Measurements from ENCODE around the gene CELSR2. TPM values are rescaled to one million over a fixed set of nuclear protein-coding genes. Genes with fewer than 3 reads are reported as not detected.

CELSR2 gene
- total RNA-seq, 1 donor = 1.4 TPM

DNA sequence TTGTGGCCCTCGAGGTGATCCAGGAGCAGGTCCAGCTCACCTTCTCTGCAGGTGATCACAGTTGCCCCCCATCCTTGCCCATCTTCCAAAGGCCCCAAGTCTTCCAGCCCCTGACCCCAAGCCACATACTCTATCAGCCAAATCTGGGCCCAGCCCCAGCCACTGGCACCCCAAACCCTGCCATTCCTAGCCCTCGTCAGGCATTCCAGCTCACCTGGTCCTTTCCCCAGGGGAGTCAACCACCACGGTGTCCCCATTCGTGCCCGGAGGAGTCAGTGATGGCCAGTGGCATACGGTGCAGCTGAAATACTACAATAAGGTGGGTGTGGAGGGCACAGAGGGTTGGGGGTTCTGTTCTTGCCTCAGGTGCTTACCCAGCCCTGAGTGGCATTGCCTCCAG is 12.2 kb downstream of the CELSR2 start:
- Histone ChIP-seq H3K27me3 (ENCODE audit: insufficient read depth, low read length) (no peaks in the 10 kb centered on the region), H3K9me3 (ENCODE audit: low read depth, low read length) (no peaks in the 10 kb centered on the region), H3K4me1 (ENCODE audit: insufficient read depth, low read length) (peaks cover 4% of the 10 kb centered on the region), H3K4me3 (ENCODE audit: low read length) (no peak overlapping the region)

DNA sequence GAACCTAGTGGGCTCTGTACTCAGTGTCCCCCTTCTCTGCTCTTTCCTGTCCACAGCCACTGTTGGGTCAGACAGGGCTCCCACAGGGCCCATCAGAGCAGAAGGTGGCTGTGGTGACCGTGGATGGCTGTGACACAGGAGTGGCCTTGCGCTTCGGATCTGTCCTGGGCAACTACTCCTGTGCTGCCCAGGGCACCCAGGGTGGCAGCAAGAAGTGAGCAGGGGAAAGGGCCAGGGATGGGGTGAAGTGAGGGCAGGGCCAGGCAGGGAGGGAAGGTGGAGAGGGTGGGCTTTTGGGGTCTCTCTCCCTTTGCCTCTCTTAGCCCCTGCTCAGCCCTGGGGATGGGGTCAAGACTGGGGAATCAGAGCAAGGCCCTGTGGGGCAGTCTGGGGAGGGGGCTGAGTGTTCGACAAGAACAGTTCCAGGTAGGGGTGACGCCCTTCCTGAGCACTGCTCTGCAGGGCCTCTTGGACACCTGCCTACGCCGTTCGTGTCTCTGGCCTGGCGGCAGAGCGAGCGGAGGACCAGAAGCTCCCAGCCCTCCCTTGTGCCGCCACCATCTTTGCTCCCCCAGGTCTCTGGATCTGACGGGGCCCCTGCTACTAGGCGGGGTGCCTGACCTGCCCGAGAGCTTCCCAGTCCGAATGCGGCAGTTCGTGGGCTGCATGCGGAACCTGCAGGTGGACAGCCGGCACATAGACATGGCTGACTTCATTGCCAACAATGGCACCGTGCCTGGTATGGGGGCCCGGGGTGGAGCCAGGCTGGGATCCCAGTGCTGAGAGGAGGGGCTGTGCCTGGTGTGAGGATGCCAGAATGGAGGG is 13.1 kb downstream of the CELSR2 start:
- Histone ChIP-seq H3K9me3 (ENCODE audit: low read depth, low read length) (no peaks in the 10 kb centered on the region), H3K4me3 (ENCODE audit: low read length) (no peak overlapping the region), H3K4me1 (ENCODE audit: insufficient read depth, low read length) (peaks cover 4% of the 10 kb centered on the region)

DNA sequence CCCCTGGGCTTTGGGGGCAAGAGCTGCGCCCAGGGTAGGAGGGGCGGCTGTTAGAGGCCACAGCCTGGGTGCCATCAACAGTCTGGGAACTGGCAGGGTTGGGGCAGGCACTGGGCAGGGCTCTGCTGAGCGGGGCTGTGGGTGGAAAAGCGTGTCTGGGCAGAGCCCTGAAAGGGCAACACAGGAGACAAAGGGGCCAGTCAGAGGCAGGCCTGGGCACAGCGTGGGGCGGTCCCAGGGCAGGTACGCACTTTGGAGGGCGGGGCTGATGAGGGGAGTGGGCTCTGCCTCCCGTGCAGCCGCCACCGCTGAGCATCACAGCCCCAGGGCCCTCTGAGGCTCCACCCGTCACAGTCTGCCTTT is 13.9 kb downstream of the CELSR2 start:
- H3K4me3 ChIP-seq (ENCODE audit: low read length) = no peak overlapping the region

More for the DNA sequence above, 13.1 kb downstream of the CELSR2 start:
- H3K27me3 ChIP-seq (ENCODE audit: insufficient read depth, low read length) = no peaks in the 10 kb centered on the region

DNA sequence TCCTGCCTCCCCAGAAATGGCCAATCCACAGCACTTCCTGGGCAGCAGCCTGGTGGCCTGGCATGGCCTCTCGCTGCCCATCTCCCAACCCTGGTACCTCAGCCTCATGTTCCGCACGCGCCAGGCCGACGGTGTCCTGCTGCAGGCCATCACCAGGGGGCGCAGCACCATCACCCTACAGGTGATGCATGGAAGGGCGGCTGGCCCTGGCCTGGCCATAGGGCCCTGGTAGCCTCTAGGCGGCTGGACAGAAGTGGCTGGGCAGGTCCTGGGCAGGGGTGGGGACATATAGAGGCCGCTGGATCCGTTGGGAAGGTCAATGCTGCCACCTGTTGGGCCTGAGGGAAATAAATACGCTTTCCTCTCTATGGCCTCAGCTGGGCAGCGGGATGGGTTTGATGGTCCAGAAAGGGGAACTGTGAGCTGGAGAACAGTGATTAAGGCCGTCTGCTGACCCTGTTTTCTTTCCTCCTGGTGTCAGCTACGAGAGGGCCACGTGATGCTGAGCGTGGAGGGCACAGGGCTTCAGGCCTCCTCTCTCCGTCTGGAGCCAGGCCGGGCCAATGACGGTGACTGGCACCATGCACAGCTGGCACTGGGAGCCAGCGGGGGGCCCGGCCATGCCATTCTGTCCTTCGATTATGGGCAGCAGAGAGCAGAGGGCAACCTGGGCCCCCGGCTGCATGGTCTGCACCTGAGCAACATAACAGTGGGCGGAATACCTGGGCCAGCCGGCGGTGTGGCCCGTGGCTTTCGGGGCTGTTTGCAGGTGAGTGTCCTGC is 14.4 kb downstream of the CELSR2 start:
- Histone ChIP-seq H3K4me3 (ENCODE audit: low read length) (no peak overlapping the region), H3K4me1 (ENCODE audit: insufficient read depth, low read length) (peaks cover 4% of the 10 kb centered on the region), H3K9me3 (ENCODE audit: low read depth, low read length) (no peaks in the 10 kb centered on the region), H3K27me3 (ENCODE audit: insufficient read depth, low read length) (no peaks in the 10 kb centered on the region)

More for the DNA sequence above, 13.9 kb downstream of the CELSR2 start:
- Histone ChIP-seq H3K27me3 (ENCODE audit: insufficient read depth, low read length) (no peaks in the 10 kb centered on the region), H3K9me3 (ENCODE audit: low read depth, low read length) (no peaks in the 10 kb centered on the region), H3K4me1 (ENCODE audit: insufficient read depth, low read length) (peaks cover 4% of the 10 kb centered on the region)

DNA sequence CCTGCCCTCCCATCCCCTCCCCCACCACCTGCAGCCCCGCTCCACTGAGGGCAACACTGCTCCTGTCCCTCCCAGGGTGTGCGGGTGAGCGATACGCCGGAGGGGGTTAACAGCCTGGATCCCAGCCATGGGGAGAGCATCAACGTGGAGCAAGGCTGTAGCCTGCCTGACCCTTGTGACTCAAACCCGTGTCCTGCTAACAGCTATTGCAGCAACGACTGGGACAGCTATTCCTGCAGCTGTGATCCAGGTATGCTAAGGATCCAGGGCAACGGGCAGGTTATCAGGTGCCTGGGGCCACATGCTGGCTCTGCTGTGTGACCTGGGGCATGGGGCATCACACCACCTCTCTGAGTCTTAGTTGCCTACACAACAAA is 15.0 kb downstream of the CELSR2 start:
- H3K4me3 ChIP-seq (ENCODE audit: low read length) = no peak overlapping the region
- no peaks in the 10 kb centered on the region for H3K27me3 ChIP-seq (ENCODE audit: insufficient read depth, low read length)

DNA sequence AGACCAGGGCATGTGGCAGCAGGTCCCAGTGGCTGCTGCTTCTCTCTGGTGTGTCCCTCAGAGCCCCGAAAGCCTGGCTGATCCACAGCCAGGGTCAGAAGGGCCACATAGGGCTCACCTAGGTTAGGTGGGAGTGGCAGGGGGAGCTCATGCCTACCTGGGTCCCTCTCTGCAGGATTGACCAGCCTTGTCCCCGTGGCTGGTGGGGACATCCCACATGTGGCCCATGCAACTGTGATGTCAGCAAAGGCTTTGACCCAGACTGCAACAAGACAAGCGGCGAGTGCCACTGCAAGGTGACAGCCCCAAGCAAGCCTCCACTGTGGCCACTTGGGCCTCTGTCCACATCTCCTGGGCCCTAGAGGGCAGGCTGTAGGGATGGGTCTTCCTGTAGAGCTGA is 15.7 kb downstream of the CELSR2 start:
- Histone ChIP-seq H3K4me3 (ENCODE audit: low read length) (no peak overlapping the region), H3K9me3 (ENCODE audit: low read depth, low read length) (no peaks in the 10 kb centered on the region), H3K27me3 (ENCODE audit: insufficient read depth, low read length) (no peaks in the 10 kb centered on the region), H3K4me1 (ENCODE audit: insufficient read depth, low read length) (peaks cover 4% of the 10 kb centered on the region)

More for the DNA sequence above, 15.0 kb downstream of the CELSR2 start:
- H3K9me3 ChIP-seq (ENCODE audit: low read depth, low read length) = no peaks in the 10 kb centered on the region
- H3K4me1 ChIP-seq (ENCODE audit: insufficient read depth, low read length) = peaks cover 4% of the 10 kb centered on the region

DNA sequence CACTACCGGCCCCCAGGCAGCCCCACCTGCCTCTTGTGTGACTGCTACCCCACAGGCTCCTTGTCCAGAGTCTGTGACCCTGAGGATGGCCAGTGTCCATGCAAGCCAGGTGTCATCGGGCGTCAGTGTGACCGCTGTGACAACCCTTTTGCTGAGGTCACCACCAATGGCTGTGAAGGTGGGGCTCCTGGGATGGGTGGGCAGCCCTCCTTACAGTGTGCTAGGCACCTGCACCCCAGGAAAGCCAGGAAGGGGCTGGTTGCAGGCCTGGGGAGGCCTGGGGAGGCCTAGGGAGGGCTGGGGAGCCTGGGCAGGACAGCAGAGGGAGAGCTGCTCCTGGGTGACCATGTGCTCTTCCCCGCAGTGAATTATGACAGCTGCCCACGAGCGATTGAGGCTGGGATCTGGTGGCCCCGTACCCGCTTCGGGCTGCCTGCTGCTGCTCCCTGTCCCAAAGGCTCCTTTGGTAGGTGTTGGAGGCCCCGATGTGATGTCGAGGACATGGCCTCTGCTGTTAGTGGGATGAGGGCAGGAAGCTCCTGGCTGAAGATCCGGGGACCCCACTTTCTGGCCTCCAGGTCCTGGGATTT is 16.5 kb downstream of the CELSR2 start:
- no peaks in the 10 kb centered on the region for H3K27me3 ChIP-seq (ENCODE audit: insufficient read depth, low read length)

DNA sequence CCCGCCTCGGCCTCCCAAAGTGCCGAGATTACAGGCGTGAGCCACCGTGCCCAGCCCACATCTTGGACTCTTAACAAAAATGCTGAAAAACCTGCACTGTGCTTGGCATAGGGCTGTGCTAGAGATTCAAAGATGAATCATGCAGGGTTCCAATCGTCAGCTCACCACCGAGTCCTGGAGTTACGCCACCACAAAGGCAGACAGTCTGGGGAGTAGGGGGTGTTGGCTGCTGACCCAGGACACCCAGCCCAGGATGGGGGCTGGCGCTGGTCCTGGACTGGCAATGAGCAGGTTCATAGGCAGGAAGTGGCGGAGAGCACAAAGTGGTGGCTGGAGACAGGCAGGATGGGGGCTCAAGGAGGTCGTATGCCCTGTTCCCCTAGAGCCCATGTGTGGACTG is 17.6 kb downstream of the CELSR2 start:
- Histone ChIP-seq H3K4me1 (ENCODE audit: insufficient read depth, low read length) (peaks cover 4% of the 10 kb centered on the region), H3K27me3 (ENCODE audit: insufficient read depth, low read length) (no peaks in the 10 kb centered on the region)

More for the DNA sequence above, 16.5 kb downstream of the CELSR2 start:
- Histone ChIP-seq H3K9me3 (ENCODE audit: low read depth, low read length) (no peaks in the 10 kb centered on the region), H3K4me1 (ENCODE audit: insufficient read depth, low read length) (peaks cover 4% of the 10 kb centered on the region), H3K4me3 (ENCODE audit: low read length) (no peak overlapping the region)

DNA sequence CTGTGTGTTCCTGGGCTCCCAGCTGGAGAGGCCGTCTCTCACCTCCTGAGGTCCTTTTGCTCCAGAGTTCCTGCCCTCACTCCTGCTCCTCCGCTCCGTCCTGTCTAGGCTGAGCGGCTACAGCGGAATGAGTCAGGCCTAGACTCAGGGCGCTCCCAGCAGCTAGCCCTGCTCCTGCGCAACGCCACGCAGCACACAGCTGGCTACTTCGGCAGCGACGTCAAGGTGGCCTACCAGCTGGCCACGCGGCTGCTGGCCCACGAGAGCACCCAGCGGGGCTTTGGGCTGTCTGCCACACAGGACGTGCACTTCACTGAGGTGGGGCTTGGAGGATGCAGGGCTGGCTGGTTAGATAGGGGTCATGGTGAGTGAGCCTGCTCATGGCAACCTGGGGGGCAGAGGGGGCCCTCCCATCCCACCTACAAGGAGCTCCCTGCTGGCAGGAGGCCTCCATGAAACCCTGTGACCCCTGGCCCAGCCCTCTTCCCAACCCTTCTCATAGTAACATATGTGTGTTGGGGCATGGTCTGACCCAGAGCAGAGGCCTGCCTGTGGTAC is 18.5 kb downstream of the CELSR2 start:
- H3K4me3 ChIP-seq (ENCODE audit: low read length) = no peak overlapping the region
- H3K9me3 ChIP-seq (ENCODE audit: low read depth, low read length) = no peaks in the 10 kb centered on the region
- no peaks in the 10 kb centered on the region for H3K27me3 ChIP-seq (ENCODE audit: insufficient read depth, low read length)
- peaks cover 4% of the 10 kb centered on the region for H3K4me1 ChIP-seq (ENCODE audit: insufficient read depth, low read length)

More for the DNA sequence above, 17.6 kb downstream of the CELSR2 start:
- Histone ChIP-seq H3K4me3 (ENCODE audit: low read length) (no peak overlapping the region), H3K9me3 (ENCODE audit: low read depth, low read length) (no peaks in the 10 kb centered on the region)

DNA sequence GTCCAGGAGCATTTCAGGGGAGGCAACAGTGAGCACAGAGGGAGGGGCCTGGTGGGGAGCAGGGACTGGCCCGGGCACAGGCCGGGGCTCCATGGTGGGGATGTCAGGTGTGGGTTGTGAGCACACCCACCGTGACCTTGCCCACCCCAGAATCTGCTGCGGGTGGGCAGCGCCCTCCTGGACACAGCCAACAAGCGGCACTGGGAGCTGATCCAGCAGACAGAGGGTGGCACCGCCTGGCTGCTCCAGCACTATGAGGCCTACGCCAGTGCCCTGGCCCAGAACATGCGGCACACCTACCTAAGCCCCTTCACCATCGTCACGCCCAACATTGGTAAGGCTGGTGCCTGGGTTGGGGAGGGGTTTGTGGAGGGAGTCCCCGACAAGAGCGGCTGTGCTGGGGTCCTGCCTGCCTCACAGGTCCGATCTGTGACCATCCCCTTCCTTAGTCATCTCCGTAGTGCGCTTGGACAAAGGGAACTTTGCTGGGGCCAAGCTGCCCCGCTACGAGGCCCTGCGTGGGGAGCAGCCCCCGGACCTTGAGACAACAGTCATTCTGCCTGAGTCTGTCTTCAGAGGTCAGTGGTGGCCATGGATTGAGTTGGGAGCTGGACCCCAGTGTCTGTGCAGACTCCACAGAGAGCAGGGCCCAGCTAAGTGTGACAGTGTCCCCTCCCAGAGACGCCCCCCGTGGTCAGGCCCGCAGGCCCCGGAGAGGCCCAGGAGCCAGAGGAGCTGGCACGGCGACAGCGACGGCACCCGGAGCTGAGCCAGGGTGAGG is 19.3 kb downstream of the CELSR2 start:
- peaks cover under 1% of the 10 kb centered on the region for H3K4me1 ChIP-seq (ENCODE audit: insufficient read depth, low read length)
- H3K4me3 ChIP-seq (ENCODE audit: low read length) = no peak overlapping the region
- H3K27me3 ChIP-seq (ENCODE audit: insufficient read depth, low read length) = no peaks in the 10 kb centered on the region
- no peaks in the 10 kb centered on the region for H3K9me3 ChIP-seq (ENCODE audit: low read depth, low read length)

DNA sequence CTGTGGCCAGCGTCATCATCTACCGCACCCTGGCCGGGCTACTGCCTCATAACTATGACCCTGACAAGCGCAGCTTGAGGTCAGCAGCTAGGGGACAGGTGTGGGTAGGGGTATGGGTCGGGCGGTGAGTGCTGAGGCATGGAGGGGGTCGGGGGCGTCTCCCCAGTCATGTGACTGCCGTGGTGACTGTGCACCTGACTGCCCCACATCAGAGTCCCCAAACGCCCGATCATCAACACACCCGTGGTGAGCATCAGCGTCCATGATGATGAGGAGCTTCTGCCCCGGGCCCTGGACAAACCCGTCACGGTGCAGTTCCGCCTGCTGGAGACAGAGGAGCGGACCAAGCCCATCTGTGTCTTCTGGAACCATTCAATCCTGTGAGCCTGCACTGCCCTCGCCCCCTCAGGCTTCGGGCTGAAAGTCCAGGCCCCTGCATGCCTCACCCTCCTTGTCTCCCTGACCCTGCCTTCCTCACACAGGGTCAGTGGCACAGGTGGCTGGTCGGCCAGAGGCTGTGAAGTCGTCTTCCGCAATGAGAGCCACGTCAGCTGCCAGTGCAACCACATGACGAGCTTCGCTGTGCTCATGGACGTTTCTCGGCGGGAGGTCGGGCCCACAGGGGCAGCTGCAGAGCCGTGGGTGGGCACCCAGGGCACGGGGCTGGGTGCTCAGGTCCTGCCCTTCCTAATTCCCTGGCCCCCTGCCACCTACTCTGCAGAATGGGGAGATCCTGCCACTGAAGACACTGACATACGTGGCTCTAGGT is 20.1 kb downstream of the CELSR2 start:
- H3K27me3 ChIP-seq (ENCODE audit: insufficient read depth, low read length) = no peaks in the 10 kb centered on the region
- H3K4me1 ChIP-seq (ENCODE audit: insufficient read depth, low read length) = no peaks in the 10 kb centered on the region
- no peaks in the 10 kb centered on the region for H3K9me3 ChIP-seq (ENCODE audit: low read depth, low read length)
- H3K4me3 ChIP-seq (ENCODE audit: low read length) = no peak overlapping the region

DNA sequence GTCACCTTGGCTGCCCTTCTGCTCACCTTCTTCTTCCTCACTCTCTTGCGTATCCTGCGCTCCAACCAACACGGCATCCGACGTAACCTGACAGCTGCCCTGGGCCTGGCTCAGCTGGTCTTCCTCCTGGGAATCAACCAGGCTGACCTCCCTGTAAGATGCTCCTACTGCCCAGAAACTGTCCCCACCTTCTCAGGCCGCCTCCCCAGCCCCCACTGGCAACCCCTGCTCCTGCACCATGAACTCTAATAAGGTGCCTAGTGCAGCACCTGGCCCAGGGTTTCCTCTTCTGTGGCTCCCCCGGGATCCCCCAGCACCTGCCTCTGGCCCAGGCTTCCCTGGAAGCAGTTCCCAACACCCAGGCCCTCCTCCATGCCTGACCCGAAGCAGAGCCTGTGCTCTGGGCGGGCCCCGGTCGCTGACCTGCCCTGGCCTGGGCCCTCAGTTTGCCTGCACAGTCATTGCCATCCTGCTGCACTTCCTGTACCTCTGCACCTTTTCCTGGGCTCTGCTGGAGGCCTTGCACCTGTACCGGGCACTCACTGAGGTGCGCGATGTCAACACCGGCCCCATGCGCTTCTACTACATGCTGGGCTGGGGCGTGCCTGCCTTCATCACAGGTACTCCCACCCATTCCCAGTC is 20.8 kb downstream of the CELSR2 start:
- Histone ChIP-seq H3K4me1 (ENCODE audit: insufficient read depth, low read length) (peaks cover 4% of the 10 kb centered on the region), H3K27me3 (ENCODE audit: insufficient read depth, low read length) (no peaks in the 10 kb centered on the region), H3K9me3 (ENCODE audit: low read depth, low read length) (no peaks in the 10 kb centered on the region), H3K4me3 (ENCODE audit: low read length) (no peak overlapping the region)

DNA sequence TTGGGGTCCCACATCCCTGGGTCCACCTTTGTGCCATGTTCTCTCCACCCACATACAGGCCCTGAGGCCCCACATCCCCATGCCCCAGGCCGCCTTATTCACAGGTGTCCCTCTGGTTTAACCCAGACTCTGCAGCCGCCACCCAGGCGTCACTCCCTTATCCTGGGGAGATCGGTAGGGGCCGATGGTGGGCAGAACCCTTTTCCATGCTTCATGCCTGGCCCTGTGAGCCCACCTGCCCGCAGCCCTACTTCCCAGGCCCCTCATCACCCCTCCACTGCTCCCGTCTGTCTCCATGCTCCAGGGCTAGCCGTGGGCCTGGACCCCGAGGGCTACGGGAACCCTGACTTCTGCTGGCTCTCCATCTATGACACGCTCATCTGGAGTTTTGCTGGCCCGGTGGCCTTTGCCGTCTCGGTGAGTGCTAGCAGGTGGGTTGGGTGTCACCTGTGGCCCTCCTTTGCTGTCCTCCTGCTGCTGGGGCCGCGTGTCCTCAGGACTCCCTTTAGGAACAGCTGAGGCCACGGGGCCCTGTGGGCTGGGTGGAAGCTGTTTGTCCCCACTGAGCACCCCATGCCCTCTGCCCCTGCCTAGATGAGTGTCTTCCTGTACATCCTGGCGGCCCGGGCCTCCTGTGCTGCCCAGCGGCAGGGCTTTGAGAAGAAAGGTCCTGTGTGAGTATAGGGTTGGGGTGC is 21.4 kb downstream of the CELSR2 start:
- Histone ChIP-seq H3K4me1 (ENCODE audit: insufficient read depth, low read length) (peaks cover 5% of the 10 kb centered on the region), H3K9me3 (ENCODE audit: low read depth, low read length) (no peaks in the 10 kb centered on the region), H3K4me3 (ENCODE audit: low read length) (no peak overlapping the region), H3K27me3 (ENCODE audit: insufficient read depth, low read length) (no peaks in the 10 kb centered on the region)
